Mucosa of rectum (tissue), 2 donors: ENCODE data around the gene MAGEB5.
"Not testable (repeated sequence)": the region's sequence is repeated elsewhere in the genome, so short reads cannot be mapped to it uniquely, and the experiment has no call there.

Experiments
- H3K27ac ChIP-seq, 2 donors: one replicate each; pipeline ENCODE4 v1.7.0; 2013; ENCODE audit warnings: inconsistent platforms in 2 of 2, low read depth in 2 of 2, low read length in 2 of 2
- H3K27me3 ChIP-seq, 2 donors: one replicate each; pipeline ENCODE4 v1.7.0; 2013; ENCODE audit warnings: low read length in 2 of 2; ENCODE audit not compliant: control insufficient read depth in 2 of 2, insufficient read depth in 2 of 2
- H3K36me3 ChIP-seq, 2 donors: one replicate each; pipeline ENCODE4 v1.7.0; 2013; ENCODE audit warnings: low read length in 2 of 2; ENCODE audit not compliant: control insufficient read depth in 2 of 2, insufficient read depth in 2 of 2
- H3K4me1 ChIP-seq, 2 donors: one replicate each; pipeline ENCODE4 v1.7.0; 2013; ENCODE audit warnings: low read length in 2 of 2, mild to moderate bottlenecking in 1 of 2; ENCODE audit not compliant: control insufficient read depth in 2 of 2, insufficient read depth in 2 of 2
- H3K4me3 ChIP-seq, 2 donors: one replicate each; pipeline ENCODE4 v1.7.0; 2013; ENCODE audit warnings: low read length in 2 of 2
- H3K9ac ChIP-seq, 2 donors: one replicate each; pipeline ENCODE4 v1.7.0; 2013; ENCODE audit warnings: low read length in 2 of 2, low read depth in 1 of 2, mild to moderate bottlenecking in 1 of 2
- H3K9me3 ChIP-seq, 2 donors: one replicate each; pipeline ENCODE4 v1.7.0; 2013; ENCODE audit warnings: low read length in 2 of 2; ENCODE audit not compliant: control insufficient read depth in 2 of 2
- donor health status: healthy.
- donor health status: Normal muscosa, but diverticular disease.

MAGEB5 gene, protein sequence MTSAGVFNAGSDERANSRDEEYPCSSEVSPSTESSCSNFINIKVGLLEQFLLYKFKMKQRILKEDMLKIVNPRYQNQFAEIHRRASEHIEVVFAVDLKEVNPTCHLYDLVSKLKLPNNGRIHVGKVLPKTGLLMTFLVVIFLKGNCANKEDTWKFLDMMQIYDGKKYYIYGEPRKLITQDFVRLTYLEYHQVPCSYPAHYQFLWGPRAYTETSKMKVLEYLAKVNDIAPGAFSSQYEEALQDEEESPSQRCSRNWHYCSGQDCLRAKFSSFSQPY

GRCh38 chrX:26215869-26216268 lies at the start of gene MAGEB5:
Gene MAGEB5 (plus strand): TSS chrX:26216169. CDS start chrX:26217302, 1,133 bp downstream.
- no peaks in the 10 kb centered on the region for H3K4me1 ChIP-seq
- H3K27ac ChIP-seq = no peak within 1 kb of the TSS
- H3K4me3 ChIP-seq = no peak within 1 kb of the TSS
- no peaks in the 10 kb centered on the region for H3K27me3 ChIP-seq
- H3K36me3 ChIP-seq = no peaks in the 10 kb centered on the region
- no peaks in the 10 kb centered on the region for H3K9me3 ChIP-seq
- H3K9ac ChIP-seq = no peak within 1 kb of the TSS

- Histone ChIP-seq H3K9me3 (no peaks in the 10 kb centered on the region), H3K36me3 (no peaks in the 10 kb centered on the region), H3K4me3 (no peak within 1 kb of the TSS), H3K27ac (no peak within 1 kb of the TSS), H3K4me1 (no peaks in the 10 kb centered on the region), H3K27me3 (no peaks in the 10 kb centered on the region), H3K9ac (no peak within 1 kb of the TSS)
These were observed 23.8 kb upstream of the MAGEB5 start, which contains the start of gene MAGEB6 for GRCh38 chrX:26192204-26192603. Gene MAGEB6 (plus strand): TSS chrX:26192440. CDS start chrX:26193847, 1,407 bp downstream.

GRCh38 chrX:26203561-26203960 lies 12.4 kb upstream of the MAGEB5 start:
- no peaks in the 10 kb centered on the region for H3K9me3 ChIP-seq
- H3K27ac ChIP-seq = no peak overlapping the region
- no peaks in the 10 kb centered on the region for H3K27me3 ChIP-seq
- H3K36me3 ChIP-seq = no peaks in the 10 kb centered on the region
- H3K9ac ChIP-seq = no peak overlapping the region
- no peaks in the 10 kb centered on the region for H3K4me1 ChIP-seq
- H3K4me3 ChIP-seq = no peak overlapping the region

- not testable (repeated sequence) for H3K9ac ChIP-seq, H3K27me3 ChIP-seq, H3K4me3 ChIP-seq, H3K4me1 ChIP-seq, H3K36me3 ChIP-seq, H3K27ac ChIP-seq, H3K9me3 ChIP-seq
These were observed 11.3 kb upstream of the MAGEB5 start for GRCh38 chrX:26204717-26205116.

DNA sequence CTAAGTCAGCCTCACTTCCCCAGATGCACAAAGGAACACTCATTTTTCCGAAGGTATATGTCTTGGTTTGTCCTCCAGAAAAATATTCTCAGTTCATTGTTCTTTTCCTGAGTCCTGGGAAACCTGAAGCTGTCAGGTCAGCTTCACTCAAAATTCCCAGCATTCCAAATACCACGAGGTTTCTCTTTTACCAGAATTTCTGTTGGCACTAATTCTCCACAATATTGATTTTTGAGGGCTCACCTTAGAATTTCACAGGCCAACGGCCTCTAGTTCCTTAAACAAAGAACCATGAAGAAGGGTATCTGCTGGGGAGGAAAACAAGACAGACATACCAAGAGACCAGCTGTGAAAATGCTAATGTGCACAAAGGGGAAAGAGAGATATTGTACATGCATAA lies 8.0 kb upstream of the MAGEB5 start:
- Histone ChIP-seq H3K36me3 (no peaks in the 10 kb centered on the region), H3K27ac (no peak overlapping the region), H3K4me1 (no peaks in the 10 kb centered on the region), H3K9ac (no peak overlapping the region), H3K9me3 (no peaks in the 10 kb centered on the region), H3K4me3 (no peak overlapping the region), H3K27me3 (no peaks in the 10 kb centered on the region)

- Histone ChIP-seq H3K4me3 (no peak overlapping the region), H3K27me3 (no peaks in the 10 kb centered on the region), H3K4me1 (no peaks in the 10 kb centered on the region), H3K9me3 (no peaks in the 10 kb centered on the region), H3K36me3 (no peaks in the 10 kb centered on the region), H3K27ac (no peak overlapping the region), H3K9ac (no peak overlapping the region)
These were observed 3.4 kb downstream of the MAGEB5 start for GRCh38 chrX:26219351-26219750.

- H3K4me3 ChIP-seq = no peak overlapping the region
- H3K9ac ChIP-seq = no peak overlapping the region
These were observed 18.2 kb downstream of the MAGEB5 start for GRCh38 chrX:26234177-26234576.

DNA sequence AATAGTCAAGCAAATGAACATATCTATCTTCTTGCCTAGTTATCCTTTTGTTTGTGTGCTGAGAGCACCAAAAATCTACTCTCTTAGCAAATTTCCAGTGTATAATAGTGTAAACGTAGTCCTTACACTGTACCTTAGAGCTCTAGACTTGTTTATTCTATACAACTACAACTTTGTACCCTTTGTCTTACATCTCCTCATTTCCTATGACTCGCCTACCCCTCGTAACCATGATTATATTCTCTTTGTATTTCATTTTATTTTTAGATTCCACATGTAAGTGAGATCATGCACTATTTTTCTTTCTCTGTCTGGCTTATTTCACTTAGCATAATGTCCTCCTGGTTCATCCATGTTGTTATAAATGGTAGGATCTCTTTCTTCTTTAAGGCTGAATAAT lies 37.6 kb downstream of the MAGEB5 start:
- H3K27me3 ChIP-seq = no peaks in the 10 kb centered on the region

More at GRCh38 chrX:26234177-26234576, 18.2 kb downstream of the MAGEB5 start:
- Histone ChIP-seq H3K4me1 (no peaks in the 10 kb centered on the region), H3K36me3 (no peaks in the 10 kb centered on the region), H3K9me3 (no peaks in the 10 kb centered on the region), H3K27ac (no peak overlapping the region), H3K27me3 (no peaks in the 10 kb centered on the region)

GRCh38 chrX:26254436-26254835 lies 38.5 kb downstream of the MAGEB5 start:
- no peaks in the 10 kb centered on the region for H3K36me3 ChIP-seq
- H3K27me3 ChIP-seq = no peaks in the 10 kb centered on the region
- H3K9ac ChIP-seq = no peak overlapping the region
- H3K4me1 ChIP-seq = no peaks in the 10 kb centered on the region
- H3K27ac ChIP-seq = no peak overlapping the region
- H3K4me3 ChIP-seq = no peak overlapping the region
- H3K9me3 ChIP-seq = peaks cover 0 to 3% of the 10 kb centered on the region in 2 donors

More for the DNA sequence above, 37.6 kb downstream of the MAGEB5 start:
- Histone ChIP-seq H3K36me3 (no peaks in the 10 kb centered on the region), H3K9me3 (peaks cover 0 to 3% of the 10 kb centered on the region in 2 donors), H3K9ac (no peak overlapping the region), H3K27ac (no peak overlapping the region), H3K4me3 (no peak overlapping the region), H3K4me1 (no peaks in the 10 kb centered on the region)

- Histone ChIP-seq H3K4me1 (no peaks in the 10 kb centered on the region), H3K27ac (no peak overlapping the region), H3K9me3 (no peaks in the 10 kb centered on the region), H3K9ac (no peak overlapping the region), H3K27me3 (no peaks in the 10 kb centered on the region), H3K4me3 (no peak overlapping the region), H3K36me3 (no peaks in the 10 kb centered on the region)
These were observed 46.2 kb downstream of the MAGEB5 start for GRCh38 chrX:26262121-26262523.
